Panc1 (cell line): ENCODE measurements around the gene PRM3. TPM values are rescaled to one million over a fixed set of nuclear protein-coding genes. Genes with fewer than 3 reads are reported as not detected.

Experiments used
- ATAC-seq: fragments of 200-7000 bp; cut with Tn5 transposase; 2 replicates; pipeline ENCODE4 v1.9.1; 2020; ENCODE audit warnings: mild to moderate bottlenecking, moderate library complexity
- BruUV-seq: library from RNA; stranded (reverse); fragments of 400-500 nt; replicated peaks from 2 replicates; lab custom pipeline; 2021; lab: Mats Ljungman, UMichigan
- CTCF ChIA-PET: fragments of 300-600 bp; sonication (Branson Sonifier 250); formaldehyde crosslinking; loops from one replicate; lab custom pipeline; 2022; ENCODE audit warnings: antibody characterized with exemption; lab: Charles Lee
- POLR2A ChIA-PET: fragments of 300-600 bp; sonication (Branson Sonifier 250); formaldehyde crosslinking; loops from one replicate; lab custom pipeline; 2022; ENCODE audit warnings: antibody characterized with exemption; lab: Charles Lee
- DNase-seq: peaks from one replicate; pipeline ENCODE4 v3.0.0-alpha.2; 2010; ENCODE audit warnings: low read depth, low spot score
- H3K27ac ChIP-seq: 2 replicates; pipeline ENCODE4 v1.5.1; 2011; ENCODE audit warnings: mild to moderate bottlenecking, low read length, inconsistent platforms
- H3K27me3 ChIP-seq: fragments of 200-500 bp; sonication (Bioruptor generic); 2 replicates; pipeline ENCODE4 v1.6.0; 2014; ENCODE audit warnings: low read length, inconsistent platforms; ENCODE audit not compliant: control insufficient read depth, insufficient read depth
- H3K36me3 ChIP-seq: fragments of 200-500 bp; sonication (Bioruptor generic); 2 replicates; pipeline ENCODE4 v1.5.1; 2014; ENCODE audit warnings: inconsistent platforms, mild to moderate bottlenecking, low read length, moderate library complexity; ENCODE audit not compliant: control insufficient read depth, insufficient read depth
- H3K4me1 ChIP-seq: 2 replicates; pipeline ENCODE4 v1.5.1; 2011; ENCODE audit warnings: inconsistent platforms, mild to moderate bottlenecking, low read length, moderate library complexity; ENCODE audit not compliant: control insufficient read depth, insufficient read depth
- H3K4me3 ChIP-seq, 2 experiments: 2 replicates each; pipeline ENCODE4 v1.5.1; 2011 to 2012; ENCODE audit warnings: low read depth in 2 of 2, low read length in 2 of 2, mild to moderate bottlenecking in 2 of 2, inconsistent platforms in 1 of 2, moderate library complexity in 1 of 2
- H3K9me3 ChIP-seq: fragments of 200-500 bp; sonication (Bioruptor generic); 2 replicates; pipeline ENCODE4 v1.5.1; 2014; ENCODE audit warnings: low read depth, mild to moderate bottlenecking, inconsistent platforms, low read length, moderate library complexity; ENCODE audit not compliant: control insufficient read depth, insufficient read depth
- CTCF ChIP-seq: fragments of 450-650 bp; IDR thresholded peaks from 2 replicates; pipeline ENCODE4 v1.5.1; 2017; ENCODE audit warnings: mild to moderate bottlenecking
- POLR2AphosphoS5 ChIP-seq: IDR thresholded peaks from 2 replicates; pipeline ENCODE4 v1.6.1; 2012; ENCODE audit warnings: mild to moderate bottlenecking, low read depth, low read length, moderate library complexity
- REST ChIP-seq, 2 experiments: IDR thresholded peaks; 2 replicates each; pipeline ENCODE4 v1.6.1; 2011 to 2012; ENCODE audit warnings: low read depth in 2 of 2, control low read depth in 1 of 2, low read length in 1 of 2, mild to moderate bottlenecking in 1 of 2, moderate library complexity in 1 of 2; ENCODE audit not compliant: insufficient read depth in 1 of 2
- SIN3A ChIP-seq: IDR thresholded peaks from 2 replicates; pipeline ENCODE4 v1.6.1; 2012; ENCODE audit warnings: low read depth, mild to moderate bottlenecking, low read length, moderate library complexity, borderline replicate concordance; ENCODE audit not compliant: insufficient read depth
- TCF7L2 ChIP-seq: IDR thresholded peaks from 2 replicates; pipeline ENCODE4 v1.6.1; 2011; ENCODE audit warnings: mild to moderate bottlenecking, low read depth, low read length, inconsistent platforms
- in situ Hi-C: cut with HindIII; loops from 2 replicates; pipeline ENCODE4 v1.10.0; 2016; ENCODE audit warnings: low sequenced_read_pairs, low pct_unique_long_range_greater_than_20kb
- intact Hi-C: fragments of 100-400 bp; cut with micrococcal nuclease; formaldehyde crosslinking; loops from one replicate; pipeline ENCODE4 v1.10.0; 2022; ENCODE audit not compliant: unreplicated experiment
- total RNA-seq: library from RNA; stranded (reverse); gene quantifications from one replicate; pipeline ENCODE4 v1.2.1, GENCODE V29; 2021; ENCODE audit not compliant: unreplicated experiment

Gene PRM3
- total RNA-seq, 1 experiment from 2014 or later, result not detected

GRCh38 chr16:11283820-11284248, 10.4 kb upstream of the PRM3 start:
- no TSS peak for BruUV-seq
- in situ Hi-C loops (no loop called here), intact Hi-C loops (no loop called here)
- ChIA-PET CTCF (no interaction called here), POLR2A (interaction anchor here (0.6 kb wide), 1 partner anchor 628 kb away, joined by 3 read pairs; no protein-coding TSS in a partner anchor)
- ATAC-seq, result no peak
- H3K4me1 ChIP-seq, result no peaks in the 10 kb centered on the region
- TF ChIP-seq POLR2AphosphoS5 (no peak), REST (IDR thresholded peaks at IDR 0.05; ENCODE audit: insufficient read depth in 1 of 2, low read depth in 2 of 2, low read length in 1 of 2) (0 out of 4 replicates have a peak, but pooled peaks of 1 of the 2 experiments have one; percentile 16)
- no peak for DNase-seq
- no peaks in the 10 kb centered on the region for H3K9me3 ChIP-seq
- H3K27me3 ChIP-seq, result no peaks in the 10 kb centered on the region
- H3K27ac ChIP-seq, result no peak overlapping the region
- no peaks in the 10 kb centered on the region for H3K36me3 ChIP-seq
- H3K4me3 ChIP-seq, result no peak overlapping the region

DNA sequence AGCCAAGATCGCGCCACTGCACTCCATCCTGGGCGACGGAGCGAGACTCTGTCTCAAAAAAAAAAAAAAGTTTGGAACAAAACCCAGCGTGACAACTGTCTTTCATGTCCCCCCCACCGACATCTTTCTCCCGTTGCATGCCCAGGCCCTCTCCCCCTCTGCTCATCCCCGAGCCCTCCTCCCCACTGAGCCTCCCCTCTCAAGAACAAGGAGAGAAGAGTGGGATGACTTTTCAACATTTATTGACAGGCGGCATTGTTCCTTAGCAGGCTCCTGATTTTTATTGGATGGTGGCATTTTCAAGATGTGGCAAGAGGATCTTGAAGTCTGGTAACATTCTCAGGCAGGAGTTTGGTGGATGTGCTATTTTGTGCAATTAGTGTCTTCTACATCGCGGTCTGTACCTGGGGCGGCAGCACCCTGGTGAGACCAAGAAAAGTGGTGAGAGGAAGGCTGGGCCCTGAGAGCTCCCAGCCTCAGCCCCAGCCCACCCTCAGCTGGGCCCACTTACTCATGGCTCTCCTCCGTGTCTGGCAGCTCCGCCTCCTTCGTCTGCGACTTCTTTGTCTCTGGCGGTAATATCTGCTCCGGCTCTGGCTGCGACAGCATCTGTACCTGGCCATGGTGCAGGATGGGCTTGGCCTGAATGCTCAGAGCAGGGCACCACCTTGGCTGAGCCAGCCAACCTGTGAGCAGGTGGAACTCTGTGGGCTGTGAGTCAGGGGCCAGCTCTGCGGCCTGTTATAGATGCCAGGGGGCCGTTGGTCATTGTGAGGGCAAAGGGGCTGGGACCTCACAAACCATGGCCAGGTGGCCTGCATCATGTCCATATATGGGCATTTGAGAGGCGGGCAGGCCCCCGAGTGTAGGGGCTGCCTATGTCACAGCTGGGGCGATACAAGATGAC, 7.4 kb upstream of the PRM3 start, which contains the start of gene PRM1:
Gene PRM1 (minus strand): TSS at position 715 of the 907 bp plus-strand sequence. CDS start 92 bp downstream, at position 623.
- no TSS peak for BruUV-seq
- in situ Hi-C loops (no loop called here), intact Hi-C loops (no loop called here)
- DNase-seq (no peak), ATAC-seq (no peak)
- Histone ChIP-seq H3K4me3 (no peak within 1 kb of the TSS), H3K9me3 (no peaks in the 10 kb centered on the region), H3K27me3 (no peaks in the 10 kb centered on the region), H3K27ac (no peak within 1 kb of the TSS), H3K4me1 (no peaks in the 10 kb centered on the region), H3K36me3 (no peaks in the 10 kb centered on the region)
- ChIA-PET CTCF (interaction anchor here (0.7 to 1.0 kb wide), 2 partner anchors 26 to 32 kb away, joined by 3 to 5 read pairs; no protein-coding TSS in a partner anchor), POLR2A (no interaction called here)
- TF ChIP-seq REST (IDR thresholded peaks at IDR 0.05; ENCODE audit: insufficient read depth in 1 of 2, low read depth in 2 of 2, low read length in 1 of 2), result no peak
- TF ChIP-seq TCF7L2, result no peak
- no peak for TF ChIP-seq SIN3A
- TF ChIP-seq POLR2AphosphoS5, result no peak
- TF ChIP-seq CTCF, result no peak
